Neural progenitor cell (in vitro differentiated cells): ENCODE results near the gene ZDHHC8. TPM values are rescaled to one million over a fixed set of nuclear protein-coding genes. Genes with fewer than 3 reads are reported as not detected.

Source experiments
- DNase-seq: peaks from one replicate; pipeline ENCODE4 v3.0.0-alpha.2; 2016; ENCODE audit warnings: low spot score
- H2AFZ ChIP-seq: fragments of 200-600 bp; sonication (generic); replicated peaks from 2 replicates; pipeline ENCODE4 v1.6.1; 2016; ENCODE audit warnings: antibody characterized with exemption
- H3F3A ChIP-seq: fragments of 200-600 bp; sonication (generic); 2 replicates; pipeline ENCODE4 v1.6.1; 2016; ENCODE audit warnings: antibody characterized with exemption, low read depth
- H3K27ac ChIP-seq: fragments of 200-600 bp; sonication (generic); 2 replicates; pipeline ENCODE4 v1.5.1; 2016; ENCODE audit warnings: mild to moderate bottlenecking
- H3K27me3 ChIP-seq: fragments of 200-600 bp; sonication (generic); 2 replicates; pipeline ENCODE4 v1.6.1; 2016; ENCODE audit warnings: mild to moderate bottlenecking, moderate library complexity
- H3K36me3 ChIP-seq: fragments of 200-600 bp; sonication (generic); 2 replicates; pipeline ENCODE4 v1.5.1; 2016
- H3K4me1 ChIP-seq: fragments of 200-600 bp; sonication (generic); 2 replicates; pipeline ENCODE4 v1.6.1; 2016; ENCODE audit warnings: mixed run types
- H3K4me2 ChIP-seq: fragments of 200-600 bp; sonication (generic); 2 replicates; pipeline ENCODE4 v1.6.1; 2016
- H3K4me3 ChIP-seq: fragments of 200-600 bp; sonication (generic); 2 replicates; pipeline ENCODE4 v1.5.1; 2016
- H3K79me2 ChIP-seq: fragments of 200-600 bp; sonication (generic); 2 replicates; pipeline ENCODE4 v1.6.1; 2016; ENCODE audit warnings: low read depth
- H3K9ac ChIP-seq: fragments of 200-600 bp; sonication (generic); 2 replicates; pipeline ENCODE4 v1.6.1; 2016
- H3K9me3 ChIP-seq: fragments of 200-600 bp; sonication (generic); 2 replicates; pipeline ENCODE4 v1.5.1; 2016; ENCODE audit warnings: low read depth
- H4K20me1 ChIP-seq: fragments of 200-600 bp; sonication (generic); 2 replicates; pipeline ENCODE4 v1.6.1; 2016; ENCODE audit warnings: low read depth
- H3K27ac Mint-ChIP-seq: 3 replicates; pipeline ENCODE4 v1.8.0; 2021; ENCODE audit warnings: mixed read lengths
- H3K27me3 Mint-ChIP-seq: 2 replicates; pipeline ENCODE4 v1.8.0; 2022; ENCODE audit warnings: low read depth, mild to moderate bottlenecking, inconsistent platforms, moderate library complexity, mixed read lengths; ENCODE audit not compliant: insufficient read depth
- H3K36me3 Mint-ChIP-seq: 3 replicates; pipeline ENCODE4 v1.8.0; 2021; ENCODE audit warnings: mixed read lengths
- H3K4me1 Mint-ChIP-seq: 3 replicates; pipeline ENCODE4 v1.8.0; 2021; ENCODE audit warnings: mixed read lengths
- H3K4me3 Mint-ChIP-seq: 3 replicates; pipeline ENCODE4 v1.8.0; 2021; ENCODE audit warnings: mild to moderate bottlenecking, moderate library complexity, mixed read lengths
- H3K9me3 Mint-ChIP-seq: 3 replicates; pipeline ENCODE4 v1.8.0; 2020; ENCODE audit warnings: mixed read lengths
- CTCF ChIP-seq: fragments of 200-600 bp; sonication (generic); IDR thresholded peaks from 2 replicates; pipeline ENCODE4 v1.5.1; 2017; ENCODE audit warnings: antibody characterized with exemption, mild to moderate bottlenecking
- EZH2 ChIP-seq: fragments of 200-600 bp; sonication (generic); IDR thresholded peaks from 2 replicates; pipeline ENCODE4 v1.6.1; 2017; ENCODE audit warnings: antibody characterized with exemption, mild to moderate bottlenecking, moderate library complexity
- EZH2phosphoT487 ChIP-seq: fragments of 200-600 bp; sonication (generic); IDR thresholded peaks from 2 replicates; pipeline ENCODE4 v1.6.1; 2017; ENCODE audit warnings: antibody characterized with exemption
- total RNA-seq: library from RNA; depleted of rRNA; stranded (reverse); fragments of >200 nt; gene quantifications from 2 replicates; pipeline ENCODE4 v1.2.3, GENCODE V29; 2015; ENCODE audit warnings: low replicate concordance

ZDHHC8 gene
- total RNA-seq, 1 donor from 2014 or later, result 7.1 TPM

- Histone ChIP-seq H3K27me3 (no peaks in the 10 kb centered on the region), H3K27ac (no peak within 1 kb of the TSS), H3K36me3 (no peaks in the 10 kb centered on the region), H3K4me2 (no peak within 1 kb of the TSS), H3K4me1 (peaks cover 9% of the 10 kb centered on the region), H2AFZ (no peak within 1 kb of the TSS), H4K20me1 (no peaks in the 10 kb centered on the region), H3F3A (no peaks in the 10 kb centered on the region), H3K79me2 (no peaks in the 10 kb centered on the region), H3K4me3 (no peak within 1 kb of the TSS), H3K9ac (no peak within 1 kb of the TSS), H3K9me3 (no peaks in the 10 kb centered on the region)
- TF ChIP-seq EZH2phosphoT487 (no peak), CTCF (no peak), EZH2 (no peak)
- no peaks in the 10 kb centered on the region for H3K27me3 Mint-ChIP-seq
- H3K4me3 Mint-ChIP-seq, result no peak within 1 kb of the TSS
- H3K36me3 Mint-ChIP-seq, result no peaks in the 10 kb centered on the region
- H3K27ac Mint-ChIP-seq, result peak within 1 kb of the TSS; percentile 78
- H3K4me1 Mint-ChIP-seq, result peaks cover 28% of the 10 kb centered on the region
- H3K9me3 Mint-ChIP-seq, result no peaks in the 10 kb centered on the region
- no peak for DNase-seq
These were observed 19.0 kb downstream of the ZDHHC8 start, which contains the start of gene CCDC188 for GRCh38 chr22:20150381-20151275. CCDC188 (minus strand) TSS chr22:20151055; CDS start chr22:20150986, 69 bp downstream.

GRCh38 chr22:20151276-20151588 lies 19.6 kb downstream of the ZDHHC8 start:
- no peak overlapping the region for H3K4me3 ChIP-seq
- H3K27me3 Mint-ChIP-seq, result no peaks in the 10 kb centered on the region
- H3K4me1 ChIP-seq, result peaks cover 9% of the 10 kb centered on the region
- peaks cover 33% of the 10 kb centered on the region for H3K4me1 Mint-ChIP-seq
- H3K9me3 ChIP-seq, result no peaks in the 10 kb centered on the region
- H3K27ac ChIP-seq, result no peak overlapping the region
- H3K27ac Mint-ChIP-seq, result peak overlapping the region; percentile 78
- no peaks in the 10 kb centered on the region for H3K36me3 Mint-ChIP-seq
- TF ChIP-seq EZH2 (no peak), EZH2phosphoT487 (no peak), CTCF (no peak)
- no peak overlapping the region for H3K4me2 ChIP-seq
- no peaks in the 10 kb centered on the region for H3K36me3 ChIP-seq
- H2AFZ ChIP-seq, result no peak overlapping the region
- H3F3A ChIP-seq, result no peaks in the 10 kb centered on the region
- no peaks in the 10 kb centered on the region for H3K79me2 ChIP-seq
- no peaks in the 10 kb centered on the region for H4K20me1 ChIP-seq
- no peak overlapping the region for H3K4me3 Mint-ChIP-seq
- H3K9me3 Mint-ChIP-seq, result no peaks in the 10 kb centered on the region
- no peak overlapping the region for H3K9ac ChIP-seq
- H3K27me3 ChIP-seq, result no peaks in the 10 kb centered on the region
- no peak for DNase-seq

- no peaks in the 10 kb centered on the region for H3K79me2 ChIP-seq
- H3K4me1 Mint-ChIP-seq, result peaks cover 36% of the 10 kb centered on the region
- peaks cover 9% of the 10 kb centered on the region for H3K4me1 ChIP-seq
- H3K9me3 ChIP-seq, result no peaks in the 10 kb centered on the region
- TF ChIP-seq EZH2, result no peak
- no peak for TF ChIP-seq EZH2phosphoT487
- no peak for TF ChIP-seq CTCF
- no peak overlapping the region for H2AFZ ChIP-seq
- H3K4me3 ChIP-seq, result no peak overlapping the region
- no peaks in the 10 kb centered on the region for H3K36me3 ChIP-seq
- no peak overlapping the region for H3K27ac ChIP-seq
- H3K9ac ChIP-seq, result no peak overlapping the region
- DNase-seq, result no peak
- H3K4me3 Mint-ChIP-seq, result no peak overlapping the region
- no peaks in the 10 kb centered on the region for H3K9me3 Mint-ChIP-seq
- no peak overlapping the region for H3K4me2 ChIP-seq
- no peaks in the 10 kb centered on the region for H3K27me3 Mint-ChIP-seq
- no peaks in the 10 kb centered on the region for H4K20me1 ChIP-seq
- H3F3A ChIP-seq, result no peaks in the 10 kb centered on the region
- H3K36me3 Mint-ChIP-seq, result no peaks in the 10 kb centered on the region
- no peak overlapping the region for H3K27ac Mint-ChIP-seq
- no peaks in the 10 kb centered on the region for H3K27me3 ChIP-seq
These were observed 20.9 kb downstream of the ZDHHC8 start for GRCh38 chr22:20152464-20152890.
